HepG2 (cell line): ENCODE results near the gene FNBP1L. TPM values are rescaled to one million over a fixed set of nuclear protein-coding genes. Genes with fewer than 3 reads are reported as not detected.

ENCODE experiments used
- ARID4A ChIP-seq: sonication (generic); formaldehyde crosslinking; IDR thresholded peaks from 2 replicates; pipeline ENCODE4 v1.5.0; 2020; ENCODE audit warnings: mild to moderate bottlenecking, missing genetic modification reagents, borderline replicate concordance
- CBFB ChIP-seq: sonication (generic); formaldehyde crosslinking; IDR thresholded peaks from 2 replicates; pipeline ENCODE4 v1.4.0; 2020; ENCODE audit warnings: missing genetic modification reagents
- ETV5 ChIP-seq: IDR thresholded peaks from 2 replicates; pipeline ENCODE4 v1.6.1; 2018; ENCODE audit warnings: missing biosample characterization, missing genetic modification reagents, inconsistent platforms, borderline replicate concordance
- HES4 ChIP-seq: sonication (generic); formaldehyde crosslinking; IDR thresholded peaks from 2 replicates; pipeline ENCODE4 v1.9.0; 2021; ENCODE audit warnings: mild to moderate bottlenecking, missing genetic modification reagents, borderline replicate concordance
- KDM2A ChIP-seq: sonication (generic); formaldehyde crosslinking; IDR thresholded peaks from 2 replicates; pipeline ENCODE4 v1.4.0; 2020; ENCODE audit warnings: low read depth, missing genetic modification reagents, borderline replicate concordance
- RBFOX2 ChIP-seq: fragments of 200-400 bp; formaldehyde crosslinking; IDR thresholded peaks from 2 replicates; pipeline ENCODE4 v1.6.1; 2017; ENCODE audit warnings: low read depth, mild to moderate bottlenecking, low read length
- SMAD9 ChIP-seq: sonication (generic); formaldehyde crosslinking; IDR thresholded peaks from 2 replicates; pipeline ENCODE4 v1.5.1; 2020; ENCODE audit warnings: mild to moderate bottlenecking, missing genetic modification reagents
- SMYD3 ChIP-seq: sonication (generic); formaldehyde crosslinking; IDR thresholded peaks from 2 replicates; pipeline ENCODE4 v1.8.1; 2023; ENCODE audit warnings: mild to moderate bottlenecking, missing genetic modification reagents
- SOX13 ChIP-seq, 3 experiments: fragments of 450-650 bp in 1 of 3; sonication (generic) in 1 of 3; formaldehyde crosslinking in 1 of 3; IDR thresholded peaks in 2 of 3; conservative IDR thresholded peaks in 1 of 3; 2 replicates each; pipeline versions ENCODE4 v1.5.0 to v1.6.1; 2016 to 2020; ENCODE audit warnings: antibody characterized with exemption in 1 of 3, mild to moderate bottlenecking in 1 of 3, missing compliant biosample characterization in 1 of 3, missing genetic modification reagents in 1 of 3, moderate library complexity in 1 of 3
- ZBTB49 ChIP-seq: sonication (generic); formaldehyde crosslinking; IDR thresholded peaks from 2 replicates; pipeline ENCODE4 v1.4.0; 2020; ENCODE audit warnings: missing genetic modification reagents, borderline replicate concordance
- ZBTB7A ChIP-seq: sonication (generic); formaldehyde crosslinking; IDR thresholded peaks from 2 replicates; pipeline ENCODE4 v1.8.0; 2022; ENCODE audit warnings: mild to moderate bottlenecking, missing genetic modification reagents
- ZNF224 ChIP-seq: sonication (generic); formaldehyde crosslinking; IDR thresholded peaks from 2 replicates; pipeline ENCODE4 v1.5.0; 2020; ENCODE audit warnings: mild to moderate bottlenecking, missing genetic modification reagents
- ZNF432 ChIP-seq: sonication (generic); formaldehyde crosslinking; IDR thresholded peaks from 2 replicates; pipeline ENCODE4 v1.5.0; 2020; ENCODE audit warnings: missing genetic modification reagents, mild to moderate bottlenecking, borderline replicate concordance
- ZNF503 ChIP-seq: sonication (generic); formaldehyde crosslinking; IDR thresholded peaks from 2 replicates; pipeline ENCODE4 v1.4.0; 2020; ENCODE audit warnings: missing genetic modification reagents
- ZNF713 ChIP-seq: sonication (generic); formaldehyde crosslinking; IDR thresholded peaks from 2 replicates; pipeline ENCODE4 v1.4.0; 2020; ENCODE audit warnings: mild to moderate bottlenecking, missing genetic modification reagents
- ZNF776 ChIP-seq: sonication (generic); formaldehyde crosslinking; IDR thresholded peaks from 2 replicates; pipeline ENCODE4 v1.4.0; 2020; ENCODE audit warnings: mild to moderate bottlenecking, missing genetic modification reagents
- ZNF777 ChIP-seq: sonication (generic); formaldehyde crosslinking; IDR thresholded peaks from 2 replicates; pipeline ENCODE4 v1.4.0; 2020; ENCODE audit warnings: missing genetic modification reagents
- ZSCAN30 ChIP-seq: sonication (generic); formaldehyde crosslinking; IDR thresholded peaks from 2 replicates; pipeline ENCODE4 v1.5.0; 2020; ENCODE audit warnings: mild to moderate bottlenecking, missing genetic modification reagents
- polyA plus RNA-seq, 8 experiments: library from polyadenylated mRNA; depleted of rRNA in 3 of 8; stranded (reverse) in 7 of 8; unstranded in 1 of 8; fragments of >200 nt; fragmentation: Illumina TruSeq in 4 of 8; extraction: Trizol in 4 of 8; gene quantifications; 2 replicates each; pipeline versions ENCODE4 v1.2.1 to v1.2.3, GENCODE V29; 2011 to 2016; ENCODE audit warnings: low read depth in 4 of 8, missing spikeins in 1 of 8, mixed read lengths in 1 of 8; ENCODE audit not compliant: insufficient read depth in 1 of 8
- total RNA-seq, 5 experiments: library from RNA; depleted of rRNA; stranded (reverse); fragments of >200 nt; fragmentation: Illumina TruSeq; extraction: Trizol; gene quantifications; 2 replicates each; pipeline ENCODE4 v1.2.3, GENCODE V29; 2016; ENCODE audit warnings: low read depth in 1 of 5

FNBP1L gene
- total and polyA plus RNA-seq, 2 of the 13 experiments (the other 11 are each of a cell fraction or from before 2014, with no cell fraction given) = 24.1 to 27.1 TPM

- TF ChIP-seq ZNF224 (CRISPR knock-in tag) = no peak; the same call in 1 of the 2 replicates
- no peak for TF ChIP-seq SMYD3
- peak; percentile 4; the same call in 1 of the 2 replicates for TF ChIP-seq KDM2A (CRISPR knock-in tag)
- TF ChIP-seq HES4 (CRISPR knock-in tag) = 0 out of 2 replicates have a peak, but pooled peaks have one; percentile 14
- 0 out of 2 replicates have a peak, but pooled peaks have one; percentile 3 for TF ChIP-seq ETV5 (CRISPR knock-in tag)
- peak; percentile 81 for TF ChIP-seq ZNF777 (CRISPR knock-in tag)
- 0 out of 2 replicates have a peak, but pooled peaks have one; percentile 9 for TF ChIP-seq ZNF432
- TF ChIP-seq RBFOX2 = peak; percentile 76
- TF ChIP-seq CBFB (CRISPR knock-in tag) = 0 out of 2 replicates have a peak, but pooled peaks have one; percentile 5
- TF ChIP-seq ZNF713 = peak; percentile 10; the same call in 1 of the 2 replicates
- TF ChIP-seq ZBTB7A (CRISPR knock-in tag) = peak; percentile 24
- 0 out of 2 replicates have a peak, but pooled peaks have one; percentile 41 for TF ChIP-seq ZSCAN30 (CRISPR knock-in tag)
- peak; percentile 12 for TF ChIP-seq ARID4A (CRISPR knock-in tag)
- TF ChIP-seq ZNF503 (CRISPR knock-in tag) = no peak
- no peak for TF ChIP-seq SMAD9 (CRISPR knock-in tag)
- no peak for TF ChIP-seq ZBTB49 (CRISPR knock-in tag)
- peak; percentile 31; the same call in 1 of the 2 replicates for TF ChIP-seq ZNF776 (CRISPR knock-in tag)
- TF ChIP-seq SOX13 (IDR thresholded peaks at IDR 0.05) = no peak
- TF ChIP-seq SOX13 (CRISPR knock-in tag; conservative IDR thresholded peaks at IDR 0.05 in 1 of 2, IDR thresholded peaks at IDR 0.05 in 1 of 2) = peak in 1 of 2 experiments; percentile 56; a peak in 2 of 4 replicates
Observed at GRCh38 chr1:93448292-93448982, 519 bp downstream of the FNBP1L start (continued).
